Right lobe of liver (tissue), 4 donors: ENCODE results near the gene LYG1.

Experiments used
- POLR2A ChIP-seq: fragments of 450-650 bp; IDR thresholded peaks from one replicate; pipeline ENCODE4 v1.6.1; 2017; ENCODE audit warnings: antibody characterized with exemption, mild to moderate bottlenecking
- TF ChIP-seq, protein P1 (sequence below), 4 donors: fragments of 200-600 bp in 3 of 4; fragments of 450-650 bp in 1 of 4; IDR thresholded peaks; one replicate each; pipeline versions ENCODE4 v1.5.1 to v1.8.0; 2016 to 2022; ENCODE audit warnings: antibody characterized with exemption in 4 of 4, mild to moderate bottlenecking in 2 of 4
- donor health status: DM: no; HTN: no; CAD: no.
- donor health status: DM: no; HTN: no; CAD: no.
- donor health status: DM: no; HTN: yes; CAD: no.

DNA sequence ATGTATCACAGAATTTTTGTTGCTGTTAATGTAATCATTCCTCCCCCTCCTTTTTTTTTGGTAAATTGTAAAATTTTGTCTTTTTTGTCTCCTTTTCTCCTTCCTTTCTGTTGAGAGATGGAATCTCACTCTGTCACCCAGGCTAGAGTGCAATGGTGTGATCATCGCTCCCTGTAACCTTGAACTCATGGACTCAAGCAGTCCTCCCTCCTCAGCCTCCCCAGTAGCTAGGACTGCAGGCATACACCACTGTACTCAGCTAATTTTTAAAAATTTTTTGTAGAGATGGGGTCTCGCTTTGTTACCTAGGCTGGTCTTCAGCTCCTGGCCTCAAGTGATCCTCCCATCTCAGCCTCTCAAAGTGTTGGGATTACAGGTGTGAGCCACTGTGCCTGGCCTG, 41.5 kb upstream of the LYG1 start:
- TF ChIP-seq, protein P1, sequence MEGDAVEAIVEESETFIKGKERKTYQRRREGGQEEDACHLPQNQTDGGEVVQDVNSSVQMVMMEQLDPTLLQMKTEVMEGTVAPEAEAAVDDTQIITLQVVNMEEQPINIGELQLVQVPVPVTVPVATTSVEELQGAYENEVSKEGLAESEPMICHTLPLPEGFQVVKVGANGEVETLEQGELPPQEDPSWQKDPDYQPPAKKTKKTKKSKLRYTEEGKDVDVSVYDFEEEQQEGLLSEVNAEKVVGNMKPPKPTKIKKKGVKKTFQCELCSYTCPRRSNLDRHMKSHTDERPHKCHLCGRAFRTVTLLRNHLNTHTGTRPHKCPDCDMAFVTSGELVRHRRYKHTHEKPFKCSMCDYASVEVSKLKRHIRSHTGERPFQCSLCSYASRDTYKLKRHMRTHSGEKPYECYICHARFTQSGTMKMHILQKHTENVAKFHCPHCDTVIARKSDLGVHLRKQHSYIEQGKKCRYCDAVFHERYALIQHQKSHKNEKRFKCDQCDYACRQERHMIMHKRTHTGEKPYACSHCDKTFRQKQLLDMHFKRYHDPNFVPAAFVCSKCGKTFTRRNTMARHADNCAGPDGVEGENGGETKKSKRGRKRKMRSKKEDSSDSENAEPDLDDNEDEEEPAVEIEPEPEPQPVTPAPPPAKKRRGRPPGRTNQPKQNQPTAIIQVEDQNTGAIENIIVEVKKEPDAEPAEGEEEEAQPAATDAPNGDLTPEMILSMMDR (IDR thresholded peaks at IDR 0.05), result no peak
- TF ChIP-seq POLR2A, result no peak
